ENCODE measurements around the gene SGMS1. TPM values are rescaled to one million over a fixed set of nuclear protein-coding genes. Genes with fewer than 3 reads are reported as not detected.

Gene SGMS1
- polyA plus RNA-seq, 1 of the 3 experiments (the other 2 are of a cell fraction), result 6.3 TPM

- H4K20me1 ChIP-seq (ENCODE audit: insufficient read depth), result peaks cover 9% of the 10 kb centered on the region; the same call in 1 of the 2 replicates
- H3K9me3 ChIP-seq, result no peaks in the 10 kb centered on the region
- H3F3A ChIP-seq (replicated peaks; ENCODE audit: insufficient read depth), result no peaks in the 10 kb centered on the region
- H3K27me3 ChIP-seq (ENCODE audit: insufficient read depth), result no peaks in the 10 kb centered on the region
- TF ChIP-seq TEAD4 (IDR thresholded peaks at IDR 0.05; ENCODE audit: borderline replicate concordance, insufficient read depth), result no peak
- TF ChIP-seq, protein P1, sequence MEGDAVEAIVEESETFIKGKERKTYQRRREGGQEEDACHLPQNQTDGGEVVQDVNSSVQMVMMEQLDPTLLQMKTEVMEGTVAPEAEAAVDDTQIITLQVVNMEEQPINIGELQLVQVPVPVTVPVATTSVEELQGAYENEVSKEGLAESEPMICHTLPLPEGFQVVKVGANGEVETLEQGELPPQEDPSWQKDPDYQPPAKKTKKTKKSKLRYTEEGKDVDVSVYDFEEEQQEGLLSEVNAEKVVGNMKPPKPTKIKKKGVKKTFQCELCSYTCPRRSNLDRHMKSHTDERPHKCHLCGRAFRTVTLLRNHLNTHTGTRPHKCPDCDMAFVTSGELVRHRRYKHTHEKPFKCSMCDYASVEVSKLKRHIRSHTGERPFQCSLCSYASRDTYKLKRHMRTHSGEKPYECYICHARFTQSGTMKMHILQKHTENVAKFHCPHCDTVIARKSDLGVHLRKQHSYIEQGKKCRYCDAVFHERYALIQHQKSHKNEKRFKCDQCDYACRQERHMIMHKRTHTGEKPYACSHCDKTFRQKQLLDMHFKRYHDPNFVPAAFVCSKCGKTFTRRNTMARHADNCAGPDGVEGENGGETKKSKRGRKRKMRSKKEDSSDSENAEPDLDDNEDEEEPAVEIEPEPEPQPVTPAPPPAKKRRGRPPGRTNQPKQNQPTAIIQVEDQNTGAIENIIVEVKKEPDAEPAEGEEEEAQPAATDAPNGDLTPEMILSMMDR (IDR thresholded peaks at IDR 0.05), result peak; percentile 43
- WGBS (ENCODE audit: low lambda C conversion rate), result 64% methylated on average over 2 of the region's 2 CpGs
- no peak overlapping the region for H3K27ac ChIP-seq (ENCODE audit: low read depth in 2 of 2, low read length in 1 of 2)
- H2AFZ ChIP-seq (ENCODE audit: low read depth), result no peak overlapping the region
- H3K4me2 ChIP-seq, result peak overlapping the region; percentile 85; the same call in 1 of the 2 replicates
- no peaks in the 10 kb centered on the region for H3K9me2 ChIP-seq
- CTCF ChIA-PET, result no interaction called here
- peaks cover 7 to 9% of the 10 kb centered on the region in 2 experiments; a peak in 1 of 4 replicates for H3K4me1 ChIP-seq (ENCODE audit: control insufficient read depth in 1 of 2, insufficient read depth in 2 of 2, low read depth in 1 of 2, low read length in 1 of 2)
- H3K79me2 ChIP-seq (ENCODE audit: insufficient read depth), result peaks cover 63% of the 10 kb centered on the region
- no peaks in the 10 kb centered on the region for H3K36me3 ChIP-seq (replicated peaks in 1 of 2; ENCODE audit: control insufficient read depth in 1 of 2, insufficient read depth in 2 of 2, low read length in 1 of 2)
- peak overlapping the region in 1 of 2 experiments; percentile 42; a peak in 1 of 4 replicates for H3K4me3 ChIP-seq (ENCODE audit: low read depth in 2 of 2, low read length in 1 of 2)
- H3K9ac ChIP-seq, result no peak overlapping the region; the same call in 1 of the 2 replicates
- POLR2A ChIA-PET, result no interaction called here
- DNase-seq, result peak; percentile 17
Measured at GRCh38 chr10:50416181-50416824, 207.5 kb downstream of the SGMS1 start.

GRCh38 chr10:50415292-50415691, 208.5 kb downstream of the SGMS1 start:
- no peak overlapping the region for H2AFZ ChIP-seq (ENCODE audit: low read depth)
- no peaks in the 10 kb centered on the region for H3K27me3 ChIP-seq (ENCODE audit: insufficient read depth)
- no peak overlapping the region for H3K27ac ChIP-seq (ENCODE audit: low read depth in 2 of 2, low read length in 1 of 2)
- DNase-seq, result no peak
- no peaks in the 10 kb centered on the region for H3K36me3 ChIP-seq (replicated peaks in 1 of 2; ENCODE audit: control insufficient read depth in 1 of 2, insufficient read depth in 2 of 2, low read length in 1 of 2)
- H3K9me2 ChIP-seq, result no peaks in the 10 kb centered on the region
- no peak overlapping the region for H3K4me2 ChIP-seq
- H3K4me3 ChIP-seq (ENCODE audit: low read depth in 2 of 2, low read length in 1 of 2), result no peak overlapping the region
- no peak overlapping the region for H3K9ac ChIP-seq
- POLR2A ChIA-PET, result no interaction called here
- H3F3A ChIP-seq (replicated peaks; ENCODE audit: insufficient read depth), result no peaks in the 10 kb centered on the region
- peaks cover 9% of the 10 kb centered on the region; the same call in 1 of the 2 replicates for H4K20me1 ChIP-seq (ENCODE audit: insufficient read depth)
- no peaks in the 10 kb centered on the region for H3K9me3 ChIP-seq
- H3K4me1 ChIP-seq (ENCODE audit: control insufficient read depth in 1 of 2, insufficient read depth in 2 of 2, low read depth in 1 of 2, low read length in 1 of 2), result peaks cover 9% of the 10 kb centered on the region in 2 experiments; a peak in 1 of 4 replicates
- H3K79me2 ChIP-seq (ENCODE audit: insufficient read depth), result peaks cover 65% of the 10 kb centered on the region
- whole genome bisulfite sequencing (ENCODE audit: low lambda C conversion rate), result 89% methylated on average over 3 of the region's 3 CpGs
- CTCF ChIA-PET, result no interaction called here
- TF ChIP-seq, protein P2, sequence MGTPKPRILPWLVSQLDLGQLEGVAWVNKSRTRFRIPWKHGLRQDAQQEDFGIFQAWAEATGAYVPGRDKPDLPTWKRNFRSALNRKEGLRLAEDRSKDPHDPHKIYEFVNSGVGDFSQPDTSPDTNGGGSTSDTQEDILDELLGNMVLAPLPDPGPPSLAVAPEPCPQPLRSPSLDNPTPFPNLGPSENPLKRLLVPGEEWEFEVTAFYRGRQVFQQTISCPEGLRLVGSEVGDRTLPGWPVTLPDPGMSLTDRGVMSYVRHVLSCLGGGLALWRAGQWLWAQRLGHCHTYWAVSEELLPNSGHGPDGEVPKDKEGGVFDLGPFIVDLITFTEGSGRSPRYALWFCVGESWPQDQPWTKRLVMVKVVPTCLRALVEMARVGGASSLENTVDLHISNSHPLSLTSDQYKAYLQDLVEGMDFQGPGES (IDR thresholded peaks at IDR 0.05; ENCODE audit: low read depth, low read length), result no peak
- TF ChIP-seq ELF1 (IDR thresholded peaks at IDR 0.05) (no peak), FOSL2 (IDR thresholded peaks at IDR 0.05; ENCODE audit: borderline replicate concordance, low read depth) (no peak), POLR2AphosphoS5 (IDR thresholded peaks at IDR 0.05; ENCODE audit: low read depth, low read length) (no peak), FOXJ3 (CRISPR knock-in tag; IDR thresholded peaks at IDR 0.05) (no peak), REST (IDR thresholded peaks at IDR 0.05; ENCODE audit: low read depth, low read length) (no peak), YY1 (IDR thresholded peaks at IDR 0.05; ENCODE audit: low read depth) (no peak), TCF12 (IDR thresholded peaks at IDR 0.05) (no peak), NRF1 (IDR thresholded peaks at IDR 0.05; ENCODE audit: low read depth, low read length) (no peak), TAF1 (IDR thresholded peaks at IDR 0.05; ENCODE audit: borderline replicate concordance, low read depth, low read length) (no peak), SIN3A (IDR thresholded peaks at IDR 0.05; ENCODE audit: borderline replicate concordance, low read depth, low read length) (no peak), RFX5 (IDR thresholded peaks at IDR 0.05; ENCODE audit: low read length) (no peak), USF2 (IDR thresholded peaks at IDR 0.05; ENCODE audit: borderline replicate concordance, low read depth, low read length) (no peak)
- TF ChIP-seq, protein P1 (IDR thresholded peaks at IDR 0.05), result no peak
